KMS-11 (cell line): ENCODE measurements around the gene CTNNA3.

ENCODE experiments used
- H2AFZ ChIP-seq: fragments of 200-600 bp; sonication (generic); 2 replicates; pipeline ENCODE4 v1.6.1; 2016; ENCODE audit warnings: antibody characterized with exemption, mixed run types, low read depth
- H3K27ac ChIP-seq: fragments of 200-600 bp; sonication (generic); 2 replicates; pipeline ENCODE4 v1.6.1; 2016; ENCODE audit warnings: mild to moderate bottlenecking, mixed run types
- H3K27me3 ChIP-seq: fragments of 200-600 bp; sonication (generic); 2 replicates; pipeline ENCODE4 v1.6.1; 2017; ENCODE audit warnings: mild to moderate bottlenecking, low read depth, mixed run types, moderate library complexity; ENCODE audit not compliant: insufficient read depth
- H3K36me3 ChIP-seq: fragments of 200-600 bp; sonication (generic); 2 replicates; pipeline ENCODE4 v1.6.1; 2017; ENCODE audit warnings: mild to moderate bottlenecking, mixed run types; ENCODE audit not compliant: insufficient read depth
- H3K4me1 ChIP-seq: fragments of 200-600 bp; sonication (generic); 2 replicates; pipeline ENCODE4 v1.6.1; 2016; ENCODE audit warnings: mild to moderate bottlenecking, low read depth, mixed run types; ENCODE audit not compliant: poor library complexity, severe bottlenecking
- H3K4me2 ChIP-seq: fragments of 200-600 bp; sonication (generic); 2 replicates; pipeline ENCODE4 v1.7.0; 2016; ENCODE audit warnings: mild to moderate bottlenecking, mixed run types
- H3K4me3 ChIP-seq: fragments of 200-600 bp; sonication (generic); IDR thresholded peaks from 2 replicates; pipeline ENCODE4 v1.6.1; 2017; ENCODE audit warnings: low read depth, low read length, mixed read lengths; ENCODE audit not compliant: insufficient read depth
- H3K79me2 ChIP-seq: fragments of 200-600 bp; sonication (generic); 2 replicates; pipeline ENCODE4 v1.6.1; 2016; ENCODE audit warnings: low read depth, mixed run types; ENCODE audit not compliant: insufficient read depth
- H3K9ac ChIP-seq: fragments of 200-600 bp; sonication (generic); 2 replicates; pipeline ENCODE4 v1.6.1; 2016; ENCODE audit warnings: mild to moderate bottlenecking, mixed run types
- H4K20me1 ChIP-seq: fragments of 200-600 bp; sonication (generic); 2 replicates; pipeline ENCODE4 v1.6.1; 2016; ENCODE audit warnings: mild to moderate bottlenecking, mixed run types; ENCODE audit not compliant: insufficient read depth
- CTCF ChIP-seq: fragments of 200-600 bp; sonication (generic); conservative IDR thresholded peaks from 2 replicates; pipeline ENCODE4 v1.6.1; 2017; ENCODE audit warnings: low read depth, mild to moderate bottlenecking, antibody characterized with exemption, low read length, moderate library complexity, mixed read lengths

Gene CTNNA3

DNA sequence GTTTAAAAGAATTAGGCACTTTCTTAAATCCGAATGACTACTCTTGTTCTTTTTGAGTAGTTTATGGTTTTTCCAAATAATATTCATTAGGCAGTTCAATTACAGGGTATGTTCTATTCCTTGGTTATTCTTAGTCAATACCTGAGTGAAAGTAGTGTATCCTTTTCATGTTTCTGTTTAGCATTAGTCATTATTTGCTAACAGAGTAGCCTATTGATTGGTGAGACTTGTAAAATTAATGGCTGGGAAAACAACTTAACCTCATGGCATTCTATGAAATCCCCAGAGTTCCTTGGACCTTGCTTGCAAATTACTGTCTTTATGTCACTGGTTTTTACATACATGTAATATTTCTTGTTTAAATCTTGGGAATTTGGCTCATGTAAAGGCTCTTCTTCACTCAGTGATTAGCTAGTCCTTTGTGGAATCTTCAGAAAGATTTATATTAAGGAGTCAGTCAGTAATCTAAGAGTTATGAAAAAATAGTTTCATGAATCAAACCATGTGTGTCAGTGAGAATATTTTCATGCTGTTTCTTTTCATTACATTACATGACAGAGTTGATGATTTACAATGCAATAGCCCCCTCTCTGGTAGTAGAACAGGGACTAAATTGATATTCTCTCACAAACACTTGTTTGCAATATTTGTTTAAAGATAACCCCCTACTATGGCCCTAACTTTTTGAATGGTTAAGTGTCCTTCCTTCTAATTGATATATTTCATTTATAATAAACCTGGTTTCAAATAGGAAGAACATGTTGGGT lies 851.6 kb downstream of the CTNNA3 start:
- Histone ChIP-seq H3K36me3 (no peaks in the 10 kb centered on the region), H3K4me1 (no peaks in the 10 kb centered on the region), H3K27ac (no peak overlapping the region), H3K4me2 (no peak overlapping the region), H3K79me2 (no peaks in the 10 kb centered on the region), H4K20me1 (no peaks in the 10 kb centered on the region), H3K9ac (no peak overlapping the region), H2AFZ (no peak overlapping the region), H3K4me3 (no peak overlapping the region), H3K27me3 (no peaks in the 10 kb centered on the region)
- no peak for TF ChIP-seq CTCF

- no peak for TF ChIP-seq CTCF
- no peaks in the 10 kb centered on the region for H3K4me1 ChIP-seq
- no peak overlapping the region for H3K27ac ChIP-seq
- no peak overlapping the region for H3K4me3 ChIP-seq
- no peaks in the 10 kb centered on the region for H4K20me1 ChIP-seq
- no peaks in the 10 kb centered on the region for H3K79me2 ChIP-seq
- no peak overlapping the region for H3K4me2 ChIP-seq
- H2AFZ ChIP-seq: no peak overlapping the region
- no peaks in the 10 kb centered on the region for H3K36me3 ChIP-seq
- no peaks in the 10 kb centered on the region for H3K27me3 ChIP-seq
- H3K9ac ChIP-seq: no peak overlapping the region
Measured at GRCh38 chr10:66843396-66843795, 852.6 kb downstream of the CTNNA3 start.

DNA sequence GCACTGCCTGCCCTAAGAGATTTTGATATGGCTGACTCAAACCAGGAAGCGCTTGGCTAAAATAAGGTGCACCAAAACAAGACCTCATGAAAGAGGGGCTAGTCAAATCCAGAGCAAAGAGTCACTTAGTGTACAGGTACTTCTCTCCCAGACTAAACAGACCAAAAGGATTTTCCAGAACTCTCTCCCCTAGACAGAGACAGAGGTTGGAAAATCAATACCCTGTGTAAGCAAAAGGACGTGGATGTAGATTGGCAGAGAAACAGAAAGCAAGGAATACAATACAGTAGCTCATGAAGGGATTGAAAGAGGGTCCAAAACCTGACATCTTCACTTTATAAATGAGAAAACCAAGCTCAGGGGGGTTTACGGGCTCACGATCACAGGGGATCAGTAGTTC lies 853.1 kb downstream of the CTNNA3 start:
- Histone ChIP-seq H2AFZ (no peak overlapping the region), H3K27ac (no peak overlapping the region), H3K36me3 (no peaks in the 10 kb centered on the region), H3K4me3 (no peak overlapping the region), H3K79me2 (no peaks in the 10 kb centered on the region), H4K20me1 (no peaks in the 10 kb centered on the region), H3K4me1 (no peaks in the 10 kb centered on the region), H3K27me3 (no peaks in the 10 kb centered on the region), H3K9ac (no peak overlapping the region), H3K4me2 (no peak overlapping the region)
- no peak for TF ChIP-seq CTCF

GRCh38 chr10:66842371-66842770 lies 853.6 kb downstream of the CTNNA3 start:
- Histone ChIP-seq H3K9ac (no peak overlapping the region), H3K27me3 (no peaks in the 10 kb centered on the region), H3K4me1 (no peaks in the 10 kb centered on the region), H4K20me1 (no peaks in the 10 kb centered on the region), H3K36me3 (no peaks in the 10 kb centered on the region), H3K79me2 (no peaks in the 10 kb centered on the region), H2AFZ (no peak overlapping the region), H3K4me2 (no peak overlapping the region), H3K4me3 (no peak overlapping the region), H3K27ac (no peak overlapping the region)
- TF ChIP-seq CTCF: no peak
